Fibroblast of pulmonary artery (primary cell): ENCODE results near the gene TCHH.
"Not testable (repeated sequence)": the region's sequence is repeated elsewhere in the genome, so short reads cannot be mapped to it uniquely, and the experiment has no call there.

Experiments used
- DNase-seq: peaks from one replicate; pipeline ENCODE4 v3.0.0-alpha.2; 2010; ENCODE audit warnings: low read depth
- H3K4me3 ChIP-seq: replicated peaks from 2 replicates; pipeline ENCODE4 v1.5.1; 2011; ENCODE audit warnings: low read depth, mild to moderate bottlenecking, control low read depth, low read length, moderate library complexity
- CTCF ChIP-seq: IDR thresholded peaks from 2 replicates; pipeline ENCODE4 v1.5.1; 2011; ENCODE audit warnings: mild to moderate bottlenecking, control low read depth, low read length, inconsistent platforms; ENCODE audit errors: missing control alignments

The TCHH gene

DNA sequence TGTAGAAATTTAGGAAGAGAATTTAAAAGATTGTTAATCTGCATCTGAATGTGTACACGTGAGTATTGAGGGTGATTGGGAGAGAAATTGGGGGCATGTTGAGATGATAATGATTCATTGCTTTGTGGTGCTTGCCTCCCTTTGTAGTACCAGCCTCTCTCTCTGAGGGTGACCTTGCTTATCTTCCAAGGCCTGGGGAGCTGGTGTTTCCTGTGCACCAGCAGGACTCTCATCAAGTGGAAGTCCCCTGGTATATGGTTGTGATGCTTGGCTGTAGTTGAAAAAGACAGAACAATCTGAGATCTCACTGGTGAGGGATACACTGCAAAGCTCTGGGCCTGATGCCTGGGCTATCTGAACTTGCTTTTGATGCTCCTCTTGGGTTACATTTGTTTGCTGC, 30.4 kb downstream of the TCHH start:
- no peak for DNase-seq
- TF ChIP-seq CTCF = no peak
- no peak overlapping the region for H3K4me3 ChIP-seq

DNA sequence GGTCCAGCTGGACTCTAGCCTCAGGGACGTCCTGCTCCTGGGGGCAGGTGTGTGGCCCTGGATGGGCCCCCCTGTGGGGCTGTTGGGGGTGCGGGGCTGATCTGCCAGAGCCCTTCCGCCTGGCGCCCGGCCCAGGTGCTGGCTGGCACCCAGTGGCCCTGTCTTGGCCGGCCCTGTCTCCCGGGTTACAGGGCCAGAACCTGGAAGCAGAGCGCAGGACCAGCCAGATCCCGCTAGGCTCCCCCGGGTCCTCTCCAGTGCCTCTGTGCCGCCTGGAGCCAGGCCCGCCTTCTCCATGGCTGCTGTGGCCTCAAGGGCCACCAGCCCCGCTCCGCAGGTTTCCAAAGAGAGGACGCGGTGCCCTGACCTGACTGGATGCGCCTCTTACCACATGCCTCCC, 34.2 kb downstream of the TCHH start:
- not testable (repeated sequence) for H3K4me3 ChIP-seq, DNase-seq

DNA sequence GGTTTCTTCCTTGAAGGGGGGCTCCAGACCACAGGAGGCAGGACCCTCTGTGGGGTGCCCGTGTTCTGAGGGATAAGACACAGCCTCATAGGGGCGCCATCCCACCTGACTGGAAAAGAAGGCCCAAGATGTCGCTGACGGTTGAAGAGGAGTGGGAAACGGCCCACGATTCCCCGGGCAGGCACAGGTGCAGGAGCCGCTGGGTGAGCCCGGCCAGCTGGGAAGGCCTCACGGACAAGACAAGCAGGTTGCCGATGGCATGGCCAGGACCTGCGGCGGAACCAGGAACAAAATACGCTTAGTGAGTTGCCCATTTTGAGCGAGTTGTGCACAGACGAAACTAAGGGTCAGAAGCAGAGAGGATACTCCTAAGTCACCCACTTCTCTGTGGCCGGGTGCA, 34.8 kb downstream of the TCHH start:
- not testable (repeated sequence) for H3K4me3 ChIP-seq, DNase-seq

DNA sequence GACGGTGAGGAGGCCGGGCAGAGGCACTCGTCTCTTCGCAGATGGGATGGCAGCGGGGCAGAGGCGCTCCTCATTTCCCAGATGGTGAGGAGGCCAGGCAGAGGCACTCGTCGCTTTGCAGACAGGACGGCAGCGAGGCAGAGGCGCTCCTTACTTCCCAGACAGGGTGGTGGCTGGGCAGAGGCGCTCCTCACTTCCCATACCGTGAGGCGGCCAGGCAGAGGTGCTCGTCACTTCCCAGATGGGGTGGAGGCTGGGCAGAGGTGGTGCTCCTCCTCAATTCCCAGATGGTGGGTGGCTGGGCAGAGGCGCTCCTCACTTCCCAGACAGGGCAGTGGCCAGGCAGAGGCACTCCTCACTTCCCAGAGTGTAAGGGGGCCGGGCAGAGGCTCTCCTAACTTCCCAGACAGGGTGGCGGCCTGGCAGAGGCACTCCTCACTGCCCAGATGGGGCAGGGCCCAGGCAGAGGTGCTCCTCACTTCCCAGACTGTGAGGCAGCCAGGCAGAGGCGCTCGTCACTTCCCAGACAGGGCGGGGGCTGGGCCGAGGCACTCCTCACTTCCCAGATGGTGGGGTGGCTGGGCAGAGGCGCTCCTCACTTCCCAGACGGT, 36.3 kb downstream of the TCHH start:
- TF ChIP-seq CTCF = no peak
- no peak overlapping the region for H3K4me3 ChIP-seq
- DNase-seq = no peak

- H3K4me3 ChIP-seq = no peak overlapping the region
- TF ChIP-seq CTCF = no peak
These were observed 42.9 kb downstream of the TCHH start for GRCh38 chr1:152072311-152072710.

DNA sequence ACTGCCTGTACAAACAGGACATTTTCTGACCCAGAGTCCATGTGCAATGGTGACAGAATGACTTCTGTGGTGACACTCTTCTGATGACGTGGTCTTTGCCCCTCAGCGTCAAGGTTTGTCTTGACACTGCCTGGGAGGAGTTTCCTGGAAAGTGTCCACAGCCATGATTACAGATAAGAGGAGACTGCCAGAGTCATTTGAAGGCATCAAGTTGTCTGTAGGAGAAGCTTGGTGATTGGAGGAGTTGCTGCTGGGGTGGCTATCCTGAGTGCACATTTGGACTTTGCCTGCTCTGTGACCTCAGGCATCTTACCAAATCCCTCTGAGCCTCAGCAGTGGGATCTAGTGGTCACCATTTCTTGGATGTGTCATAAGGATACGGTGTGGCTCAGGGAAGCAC, 44.1 kb downstream of the TCHH start:
- TF ChIP-seq CTCF = no peak
- H3K4me3 ChIP-seq = no peak overlapping the region
- no peak for DNase-seq

More at GRCh38 chr1:152072311-152072710, 42.9 kb downstream of the TCHH start:
- no peak for DNase-seq

DNA sequence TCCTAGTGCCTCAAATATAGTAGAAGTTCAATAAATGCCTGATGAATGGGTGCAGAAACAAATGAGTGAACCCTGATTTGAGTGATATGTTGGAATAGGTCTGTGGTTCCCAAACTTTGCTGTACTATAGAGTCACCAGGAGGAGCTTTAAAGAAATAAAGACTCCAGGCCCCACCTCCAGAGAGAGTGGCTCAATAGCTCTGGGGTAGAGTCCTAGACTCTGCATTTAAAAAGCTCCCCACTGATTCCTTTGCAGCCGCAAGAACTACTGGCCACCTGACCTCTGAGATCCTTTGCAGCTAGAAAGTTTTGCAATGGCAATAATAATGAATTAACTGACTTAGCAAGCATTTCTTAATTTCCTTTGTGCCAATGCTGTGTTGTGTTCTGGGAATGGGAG, 47.3 kb downstream of the TCHH start:
- no peak overlapping the region for H3K4me3 ChIP-seq
- no peak for DNase-seq
- TF ChIP-seq CTCF = no peak

DNA sequence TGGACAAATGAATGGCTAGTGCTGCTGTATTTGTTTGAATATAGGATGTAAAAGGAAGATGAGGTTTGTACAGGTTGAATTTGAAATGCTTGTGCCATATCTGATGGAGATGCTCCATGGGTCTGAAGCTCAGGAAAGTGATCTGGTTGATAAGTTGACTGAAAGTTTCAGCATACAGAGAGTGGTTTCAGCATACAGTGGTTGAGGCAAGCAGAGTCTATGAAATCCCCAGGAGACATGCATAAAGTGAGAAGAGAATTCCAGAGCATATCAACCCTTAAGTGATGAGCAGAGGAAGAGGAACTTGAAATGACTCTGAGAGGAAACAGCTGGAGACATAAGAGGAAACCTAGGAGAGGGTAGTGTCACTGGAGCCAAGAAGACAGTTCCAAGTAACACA, 48.1 kb downstream of the TCHH start:
- no peak for DNase-seq
- H3K4me3 ChIP-seq = no peak overlapping the region
- no peak for TF ChIP-seq CTCF
